GM12892 (cell line): ENCODE measurements around the gene COL23A1.

Experiments used
- POLR2A ChIP-seq: IDR thresholded peaks from 2 replicates; pipeline ENCODE4 v1.6.1; 2011; ENCODE audit warnings: low read depth, low read length, control low read depth
- TAF1 ChIP-seq: IDR thresholded peaks from 2 replicates; pipeline ENCODE4 v1.6.1; 2011; ENCODE audit warnings: low read depth, mild to moderate bottlenecking, control low read depth, low read length, borderline replicate concordance

DNA sequence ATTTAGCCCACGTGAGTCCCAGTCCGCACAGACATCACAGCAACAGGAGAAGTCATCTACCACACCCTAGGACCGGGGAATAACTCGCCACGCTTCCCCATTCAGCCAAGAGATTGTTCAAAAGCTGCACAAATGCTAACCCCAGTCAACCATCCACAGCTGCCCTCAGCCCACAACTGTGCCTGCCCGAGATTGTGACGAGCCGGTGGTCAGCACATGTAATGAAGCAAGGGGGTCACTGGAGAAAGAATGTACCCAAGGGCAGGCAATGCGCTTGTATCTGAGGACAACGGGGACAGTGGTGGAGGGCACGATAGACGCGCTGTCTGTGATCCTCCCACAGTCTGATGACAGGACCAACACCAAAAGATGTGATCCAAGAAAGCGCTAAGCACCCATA, 67.8 kb downstream of the COL23A1 start:
- TF ChIP-seq POLR2A (no peak), TAF1 (no peak)
